Erythroblast (primary cell): ENCODE measurements around the gene EPB41L1.

ENCODE experiments used
- GATA1 ChIP-seq: IDR thresholded peaks from 2 replicates; pipeline ENCODE4 v1.6.1; 2011; ENCODE audit warnings: low read depth, mild to moderate bottlenecking, control low read depth, low read length, moderate library complexity
- POLR2A ChIP-seq: IDR thresholded peaks from 2 replicates; pipeline ENCODE4 v1.6.1; 2011; ENCODE audit warnings: mild to moderate bottlenecking, low read length

DNA sequence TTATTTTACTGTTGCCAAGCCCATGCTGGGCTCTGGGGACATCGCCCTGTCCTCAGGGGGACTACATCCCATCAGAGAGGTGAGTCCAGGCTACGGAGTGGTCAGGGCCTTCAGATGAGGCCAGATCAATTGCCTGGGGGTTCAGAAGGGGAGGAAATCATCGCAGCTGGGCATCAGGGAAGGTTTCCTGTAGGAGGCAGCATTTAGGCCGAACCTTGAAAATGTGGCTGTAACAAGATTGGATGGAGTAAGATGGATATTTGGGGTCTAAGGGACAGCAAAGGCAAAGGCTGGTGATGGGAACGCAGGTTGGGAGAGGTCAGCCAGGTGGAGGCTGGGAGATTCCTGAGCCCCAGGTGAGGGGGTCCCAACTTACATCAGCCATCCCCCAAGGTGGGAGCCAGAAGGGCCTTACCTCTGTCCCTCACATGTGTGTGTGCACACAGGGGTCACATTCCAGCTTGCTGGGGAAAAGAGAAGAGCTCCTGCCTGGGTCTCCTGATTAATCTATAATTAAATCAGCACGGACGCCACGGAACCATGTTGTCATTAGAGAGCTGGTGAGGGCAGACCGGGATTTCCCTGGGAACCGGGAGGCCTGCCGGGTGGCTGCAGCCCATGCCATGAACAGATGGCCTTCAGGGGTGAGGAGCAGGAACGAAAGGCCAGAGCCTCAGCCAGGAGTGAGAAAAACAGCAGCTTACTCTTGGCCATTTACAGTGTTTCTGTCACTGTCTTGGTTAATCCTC lies 121.1 kb downstream of the EPB41L1 start:
- TF ChIP-seq POLR2A (no peak), GATA1 (no peak)
